WTC11 (cell line): ENCODE measurements around the gene LILRA1. TPM values are rescaled to one million over a fixed set of nuclear protein-coding genes. Genes with fewer than 3 reads are reported as not detected.
"Not testable (repeated sequence)": the region's sequence is repeated elsewhere in the genome, so short reads cannot be mapped to it uniquely, and the experiment has no call there.

Experiments
- ATAC-seq: fragments of 200-7000 bp; cut with Tn5 transposase; 2 replicates; pipeline ENCODE4 v1.10.0; 2021; ENCODE audit warnings: mild to moderate bottlenecking, moderate library complexity
- CTCF ChIA-PET: fragments of 300-600 bp; sonication (Branson Sonifier 250); formaldehyde crosslinking; loops from one replicate; lab custom pipeline; 2021; ENCODE audit warnings: antibody characterized with exemption; lab: Charles Lee
- POLR2A ChIA-PET: fragments of 350-600 bp; sonication (Branson Sonifier 250); formaldehyde crosslinking; loops from one replicate; lab custom pipeline; 2021; ENCODE audit warnings: antibody characterized with exemption; lab: Charles Lee
- DNase-seq: peaks from one replicate; pipeline ENCODE4 v3.0.0; 2021; ENCODE audit warnings: low spot score
- H3K27ac Mint-ChIP-seq: 2 replicates; pipeline ENCODE4 v1.8.0; 2021; ENCODE audit warnings: mixed read lengths
- H3K27me3 Mint-ChIP-seq: 2 replicates; pipeline ENCODE4 v1.8.0; 2021; ENCODE audit warnings: low read depth, mild to moderate bottlenecking, moderate library complexity, mixed read lengths
- H3K36me3 Mint-ChIP-seq: 2 replicates; pipeline ENCODE4 v1.8.0; 2021; ENCODE audit warnings: mixed read lengths
- H3K4me1 Mint-ChIP-seq: 2 replicates; pipeline ENCODE4 v1.8.0; 2022; ENCODE audit warnings: mixed read lengths
- H3K4me3 Mint-ChIP-seq: 2 replicates; pipeline ENCODE4 v1.8.0; 2021; ENCODE audit warnings: mild to moderate bottlenecking, moderate library complexity, mixed read lengths
- H3K9me3 Mint-ChIP-seq: 2 replicates; pipeline ENCODE4 v1.8.0; 2021; ENCODE audit warnings: mixed read lengths
- AFF4 ChIP-seq: sonication (generic); formaldehyde crosslinking; IDR thresholded peaks from 2 replicates; pipeline ENCODE4 v1.8.1; 2023; ENCODE audit warnings: mild to moderate bottlenecking, missing genetic modification reagents, borderline replicate concordance
- ARID4B ChIP-seq: sonication (generic); formaldehyde crosslinking; IDR thresholded peaks from 2 replicates; pipeline ENCODE4 v1.8.0; 2023; ENCODE audit warnings: missing genetic modification reagents, mild to moderate bottlenecking, borderline replicate concordance
- ATF3 ChIP-seq: sonication (generic); formaldehyde crosslinking; conservative IDR thresholded peaks from 2 replicates; pipeline ENCODE4 v1.8.1; 2022; ENCODE audit warnings: mild to moderate bottlenecking, missing genetic modification reagents
- E2F1 ChIP-seq: sonication (generic); formaldehyde crosslinking; IDR thresholded peaks from 2 replicates; pipeline ENCODE4 v1.8.0; 2022; ENCODE audit warnings: mild to moderate bottlenecking, missing genetic modification reagents
- ERG ChIP-seq: fragments of 250-450 bp; sonication (Bioruptor Pico); IDR thresholded peaks from 2 replicates; pipeline ENCODE4 v1.8.0; 2021; ENCODE audit warnings: mild to moderate bottlenecking
- ETV6 ChIP-seq: sonication (generic); formaldehyde crosslinking; IDR thresholded peaks from 2 replicates; pipeline ENCODE4 v1.8.1; 2022; ENCODE audit warnings: mild to moderate bottlenecking, missing genetic modification reagents
- GABPB1 ChIP-seq: sonication (generic); formaldehyde crosslinking; IDR thresholded peaks from 2 replicates; pipeline ENCODE4 v1.8.1; 2023; ENCODE audit warnings: mild to moderate bottlenecking, missing genetic modification reagents
- MXD4 ChIP-seq: fragments of 250-450 bp; sonication (Bioruptor Pico); IDR thresholded peaks from 2 replicates; pipeline ENCODE4 v1.8.0; 2021; ENCODE audit warnings: mild to moderate bottlenecking, moderate library complexity, borderline replicate concordance
- NFATC4 ChIP-seq: fragments of 250-450 bp; sonication (Bioruptor Pico); IDR thresholded peaks from 2 replicates; pipeline ENCODE4 v1.9.0; 2021; ENCODE audit warnings: mild to moderate bottlenecking
- NR1H2 ChIP-seq: sonication (generic); formaldehyde crosslinking; IDR thresholded peaks from 2 replicates; pipeline ENCODE4 v1.9.0; 2021; ENCODE audit warnings: mild to moderate bottlenecking, moderate library complexity, missing genetic modification reagents
- TP53 ChIP-seq: sonication (generic); formaldehyde crosslinking; IDR thresholded peaks from 2 replicates; pipeline ENCODE4 v1.8.1; 2023; ENCODE audit warnings: mild to moderate bottlenecking, missing genetic modification reagents
- ZBTB21 ChIP-seq: sonication (generic); formaldehyde crosslinking; IDR thresholded peaks from 2 replicates; pipeline ENCODE4 v1.8.1; 2023; ENCODE audit warnings: mild to moderate bottlenecking, missing genetic modification reagents, borderline replicate concordance
- ZNF281 ChIP-seq: sonication (generic); formaldehyde crosslinking; IDR thresholded peaks from 2 replicates; pipeline ENCODE4 v1.8.0; 2023; ENCODE audit warnings: mild to moderate bottlenecking, missing genetic modification reagents
- ZNF396 ChIP-seq: fragments of 250-450 bp; sonication (Bioruptor Pico); IDR thresholded peaks from 2 replicates; pipeline ENCODE4 v1.8.0; 2021; ENCODE audit warnings: mild to moderate bottlenecking, moderate library complexity, borderline replicate concordance
- total RNA-seq: library from RNA; stranded (reverse); gene quantifications from 3 replicates; pipeline ENCODE4 v1.2.3, GENCODE V29; 2021
- TF ChIP-seq, protein P1 (sequence below): sonication (generic); formaldehyde crosslinking; IDR thresholded peaks from 2 replicates; pipeline ENCODE4 v1.8.1; 2022; ENCODE audit warnings: mild to moderate bottlenecking, moderate library complexity, missing genetic modification reagents

The LILRA1 gene
- total RNA-seq, 1 experiment from 2014 or later, result not detected

DNA sequence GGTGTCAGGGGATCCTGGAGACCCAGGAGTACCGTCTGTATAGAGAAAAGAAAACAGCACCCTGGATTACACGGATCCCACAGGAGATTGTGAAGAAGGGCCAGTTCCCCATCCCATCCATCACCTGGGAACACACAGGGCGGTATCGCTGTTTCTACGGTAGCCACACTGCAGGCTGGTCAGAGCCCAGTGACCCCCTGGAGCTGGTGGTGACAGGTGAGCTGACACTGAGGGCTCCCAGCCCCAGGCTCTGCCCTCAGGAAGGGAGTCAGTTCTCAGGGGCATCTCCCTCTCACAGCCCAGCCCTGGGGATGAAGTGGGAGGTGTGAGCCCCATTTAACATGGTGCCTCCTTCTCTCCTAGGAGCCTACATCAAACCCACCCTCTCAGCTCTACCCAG, 1.3 kb downstream of the LILRA1 start:
- no peak for DNase-seq
- H3K4me3 Mint-ChIP-seq, result no peak overlapping the region
- CTCF ChIA-PET, result no interaction called here

GRCh38 chr19:54595680-54596436, 2.4 kb downstream of the LILRA1 start:
- ATAC-seq, POLR2A ChIA-PET, H3K4me3 Mint-ChIP-seq, H3K4me1 Mint-ChIP-seq, H3K27ac Mint-ChIP-seq, CTCF ChIA-PET, DNase-seq: not testable (repeated sequence)
- H3K27me3 Mint-ChIP-seq, result peaks cover 10% of the 10 kb centered on the region
- H3K9me3 Mint-ChIP-seq, result peaks cover 72% of the 10 kb centered on the region
- peaks cover 50% of the 10 kb centered on the region for H3K36me3 Mint-ChIP-seq

More for the DNA sequence above, 1.3 kb downstream of the LILRA1 start:
- Mint-ChIP-seq H3K4me1 (no peaks in the 10 kb centered on the region), H3K27me3 (peaks cover 10% of the 10 kb centered on the region), H3K27ac (no peak overlapping the region), H3K36me3 (peaks cover 56% of the 10 kb centered on the region), H3K9me3 (peaks cover 72% of the 10 kb centered on the region)
- TF ChIP-seq ZNF396 (CRISPR knock-in tag), result no peak
- TF ChIP-seq ETV6 (CRISPR knock-in tag), result no peak
- TF ChIP-seq, protein P1, sequence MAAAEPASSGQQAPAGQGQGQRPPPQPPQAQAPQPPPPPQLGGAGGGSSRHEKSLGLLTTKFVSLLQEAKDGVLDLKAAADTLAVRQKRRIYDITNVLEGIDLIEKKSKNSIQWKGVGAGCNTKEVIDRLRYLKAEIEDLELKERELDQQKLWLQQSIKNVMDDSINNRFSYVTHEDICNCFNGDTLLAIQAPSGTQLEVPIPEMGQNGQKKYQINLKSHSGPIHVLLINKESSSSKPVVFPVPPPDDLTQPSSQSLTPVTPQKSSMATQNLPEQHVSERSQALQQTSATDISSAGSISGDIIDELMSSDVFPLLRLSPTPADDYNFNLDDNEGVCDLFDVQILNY (CRISPR knock-in tag), result no peak
- TF ChIP-seq TP53 (CRISPR knock-in tag), result no peak
- no peak for TF ChIP-seq ERG
- no peak for TF ChIP-seq ATF3 (CRISPR knock-in tag)
- no peak for TF ChIP-seq NR1H2
- no peak for TF ChIP-seq AFF4 (CRISPR knock-in tag)
- TF ChIP-seq GABPB1 (CRISPR knock-in tag), result no peak
- no peak for TF ChIP-seq E2F1
- POLR2A ChIA-PET, result no interaction called here
- no peak for ATAC-seq

DNA sequence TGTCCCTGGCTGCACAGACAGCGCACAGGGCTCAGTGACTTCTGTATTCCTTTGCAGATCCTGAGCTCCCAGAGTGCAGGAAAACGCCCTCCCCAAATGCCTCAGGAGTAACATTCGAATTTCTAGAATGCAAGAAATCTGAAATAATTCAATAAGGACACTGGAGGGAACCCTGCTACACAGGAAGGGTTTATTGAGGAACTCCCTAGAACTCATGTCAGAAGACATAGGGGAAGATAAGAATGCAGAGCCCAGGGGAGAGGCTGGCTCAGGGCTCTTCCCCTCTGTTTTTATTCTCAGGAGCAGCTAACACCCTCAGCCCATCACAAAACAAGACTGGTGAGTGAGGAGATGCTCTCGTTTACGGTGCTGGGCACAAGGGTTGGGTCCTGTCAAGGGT, 6.8 kb downstream of the LILRA1 start:
- DNase-seq, result no peak
- no peak for ATAC-seq
- H3K27ac Mint-ChIP-seq, result no peak overlapping the region
- no peak overlapping the region for H3K4me3 Mint-ChIP-seq
- H3K4me1 Mint-ChIP-seq, result no peaks in the 10 kb centered on the region
- H3K27me3 Mint-ChIP-seq, result peaks cover 7% of the 10 kb centered on the region
- ChIA-PET POLR2A (no interaction called here), CTCF (no interaction called here)
- H3K36me3 Mint-ChIP-seq, result peaks cover 39% of the 10 kb centered on the region
- H3K9me3 Mint-ChIP-seq, result peaks cover 74% of the 10 kb centered on the region
- TF ChIP-seq ZNF281 (no peak), ZBTB21 (no peak), ARID4B (CRISPR knock-in tag) (no peak), MXD4 (CRISPR knock-in tag) (no peak), NFATC4 (CRISPR knock-in tag) (no peak)
